Sigmoid colon (tissue), 7 donors: ENCODE measurements around the gene DDN. TPM values are rescaled to one million over a fixed set of nuclear protein-coding genes. Genes with fewer than 3 reads are reported as not detected.

Source experiments
- DNase-seq: peaks from one replicate; pipeline ENCODE4 v3.0.0-alpha.2; 2019
- H3K27ac ChIP-seq, 4 donors: fragments of 200-600 bp; sonication (generic); one replicate each; pipeline ENCODE4 v1.5.1; 2016 to 2019; ENCODE audit warnings: mild to moderate bottlenecking in 1 of 4
- H3K27me3 ChIP-seq, 3 donors: fragments of 200-600 bp; sonication (generic); one replicate each; pipeline ENCODE4 v1.5.1; 2019; ENCODE audit warnings: mild to moderate bottlenecking in 1 of 3
- H3K36me3 ChIP-seq, 4 donors: fragments of 200-600 bp; sonication (generic); one replicate each; pipeline ENCODE4 v1.5.1; 2016 to 2019
- H3K4me1 ChIP-seq, 4 donors: fragments of 200-600 bp; sonication (generic); one replicate each; pipeline ENCODE4 v1.5.1; 2017 to 2019
- H3K4me3 ChIP-seq, 4 donors: fragments of 200-600 bp; sonication (generic); one replicate each; pipeline ENCODE4 v1.5.1; 2017 to 2019; ENCODE audit warnings: mild to moderate bottlenecking in 2 of 4, moderate library complexity in 1 of 4
- H3K9me3 ChIP-seq, 4 donors: fragments of 200-600 bp in 3 of 4; sonication (generic) in 3 of 4; one replicate each; pipeline versions ENCODE4 v1.5.1 to v1.6.1; 2013 to 2019
- CTCF ChIP-seq, 4 experiments: fragments of 450-650 bp in 3 of 4; fragments of 200-600 bp in 1 of 4; IDR thresholded peaks; one replicate each; pipeline ENCODE4 v1.5.1; 2016 to 2019; ENCODE audit warnings: antibody characterized with exemption in 4 of 4, mild to moderate bottlenecking in 3 of 4, moderate library complexity in 2 of 4
- EP300 ChIP-seq, 4 donors: sonication (generic); formaldehyde crosslinking; IDR thresholded peaks; one replicate each; pipeline ENCODE4 v1.6.1; 2017; ENCODE audit warnings: antibody characterized with exemption in 4 of 4
- POLR2A ChIP-seq, 2 donors: fragments of 450-650 bp; IDR thresholded peaks; one replicate each; pipeline ENCODE4 v1.6.1; 2016; ENCODE audit warnings: antibody characterized with exemption in 2 of 2, mild to moderate bottlenecking in 2 of 2, moderate library complexity in 2 of 2
- POLR2AphosphoS5 ChIP-seq, 4 donors: sonication (generic); formaldehyde crosslinking; IDR thresholded peaks; one replicate each; pipeline ENCODE4 v1.6.1; 2017; ENCODE audit warnings: antibody characterized with exemption in 4 of 4
- WGBS, 2 donors: extraction: QIAGEN DNeasy Blood & Tissue Kit; methylation state at CpG; one replicate each; pipeline ENCODE4 v1.1.7; 2013; 5-methylcytosine and 5-hydroxymethylcytosine counted together
- intact Hi-C: fragments of 100-400 bp; cut with DNase I; formaldehyde crosslinking; loops from one replicate; pipeline ENCODE4 v1.15.1; 2023
- polyA plus RNA-seq, 3 donors: library from polyadenylated mRNA; stranded (reverse); fragments of 200-250 nt; gene quantifications; one replicate each; pipeline ENCODE4 v1.2.3, GENCODE V29; 2013
- total RNA-seq, 4 donors: library from RNA; depleted of rRNA; stranded (reverse); fragments of >200 nt; gene quantifications; one replicate each; pipeline ENCODE4 v1.1.0, GENCODE V29; 2016
- donor health status: healthy with polysubstance abuse.
- donor health status: Bipolar disorder and iron deficiency.
- donor health status: healthy.

DDN gene
- total and polyA plus RNA-seq, 7 donors, result 0.14 to 0.69 (median 0.60) TPM; not detected in 4

GRCh38 chr12:48972213-48972951, 26.8 kb downstream of the DDN start:
- Histone ChIP-seq H3K9me3 (no peaks in the 10 kb centered on the region), H3K27ac (no peak overlapping the region), H3K27me3 (peaks cover 33 to 86% (median 65%) of the 10 kb centered on the region in 3 donors), H3K4me1 (peaks cover 0 to 28% (median 24%) of the 10 kb centered on the region in 4 donors), H3K4me3 (no peak overlapping the region), H3K36me3 (no peaks in the 10 kb centered on the region)
- WGBS, 2 donors, result 13 to 17% methylated on average over 23 of the region's 23 CpGs
- TF ChIP-seq POLR2A (IDR thresholded peaks at IDR 0.05) (no peak), POLR2AphosphoS5 (IDR thresholded peaks at IDR 0.05) (no peak)
- no peak for DNase-seq
- intact Hi-C loops, result no loop called here

DNA sequence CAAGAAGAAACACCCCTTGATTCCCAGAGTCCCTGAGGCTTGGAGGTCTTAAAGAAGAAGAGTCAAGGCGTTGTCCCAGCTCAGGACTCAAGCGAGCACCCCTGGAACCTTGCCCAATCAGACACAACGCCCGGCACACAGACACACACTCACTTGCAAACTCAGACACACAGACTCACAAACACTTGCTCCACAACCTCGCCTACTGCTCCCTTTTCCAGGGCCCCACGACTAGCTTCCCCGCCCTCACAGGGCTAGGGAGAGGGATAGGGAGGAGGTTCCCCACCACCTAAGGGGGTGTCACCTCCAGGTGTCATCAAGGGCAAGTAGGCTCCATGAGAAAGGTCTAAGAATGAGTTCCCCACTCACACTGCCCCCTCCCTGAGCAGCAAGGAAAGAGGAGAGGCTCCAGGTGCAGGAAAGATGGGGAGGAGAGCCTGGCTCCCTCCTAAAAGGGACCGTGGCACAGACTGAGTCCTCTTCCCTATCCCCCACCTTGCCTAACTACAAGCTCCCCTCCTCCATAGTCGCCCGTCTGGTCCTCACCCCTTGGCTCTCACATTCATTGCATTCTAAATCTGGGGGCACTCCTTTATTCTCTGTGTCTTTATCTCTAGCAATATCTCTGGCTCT, 28.4 kb downstream of the DDN start:
- no peak for DNase-seq
- peak overlapping the region in 2 of 4 donors; percentile 24 to 26 for H3K4me3 ChIP-seq
- TF ChIP-seq POLR2A (IDR thresholded peaks at IDR 0.05) (no peak), CTCF (IDR thresholded peaks at IDR 0.05) (no peak), POLR2AphosphoS5 (IDR thresholded peaks at IDR 0.05) (no peak), EP300 (IDR thresholded peaks at IDR 0.05) (no peak)
- H3K9me3 ChIP-seq, result no peaks in the 10 kb centered on the region
- H3K27me3 ChIP-seq, result peaks cover 33 to 70% (median 56%) of the 10 kb centered on the region in 3 donors
- H3K4me1 ChIP-seq, result peaks cover 0 to 28% (median 24%) of the 10 kb centered on the region in 4 donors
- 11 to 30% methylated on average over 10 of the region's 10 CpGs for WGBS, 2 donors
- intact Hi-C loops, result no loop called here
- H3K36me3 ChIP-seq, result no peaks in the 10 kb centered on the region
- H3K27ac ChIP-seq, result peak overlapping the region in 1 of 4 donors; percentile 22

- intact Hi-C loops, result no loop called here
- H3K36me3 ChIP-seq, result no peaks in the 10 kb centered on the region
- H3K4me1 ChIP-seq, result peaks cover 0 to 28% (median 24%) of the 10 kb centered on the region in 4 donors
- H3K27ac ChIP-seq, result peak overlapping the region in 1 of 4 donors; percentile 22
- no peaks in the 10 kb centered on the region for H3K9me3 ChIP-seq
- no peak for DNase-seq
- WGBS, 2 donors, result 7% methylated on average over 77 of the region's 77 CpGs
- H3K27me3 ChIP-seq, result peaks cover 33 to 62% (median 54%) of the 10 kb centered on the region in 3 donors
- peak overlapping the region in 3 of 4 donors; percentile 5 to 18 (median 18) for H3K4me3 ChIP-seq
- TF ChIP-seq POLR2AphosphoS5 (IDR thresholded peaks at IDR 0.05) (no peak), EP300 (IDR thresholded peaks at IDR 0.05) (no peak), POLR2A (IDR thresholded peaks at IDR 0.05) (no peak), CTCF (IDR thresholded peaks at IDR 0.05) (no peak)
These were observed 29.1 kb downstream of the DDN start for GRCh38 chr12:48969833-48970701.

DNA sequence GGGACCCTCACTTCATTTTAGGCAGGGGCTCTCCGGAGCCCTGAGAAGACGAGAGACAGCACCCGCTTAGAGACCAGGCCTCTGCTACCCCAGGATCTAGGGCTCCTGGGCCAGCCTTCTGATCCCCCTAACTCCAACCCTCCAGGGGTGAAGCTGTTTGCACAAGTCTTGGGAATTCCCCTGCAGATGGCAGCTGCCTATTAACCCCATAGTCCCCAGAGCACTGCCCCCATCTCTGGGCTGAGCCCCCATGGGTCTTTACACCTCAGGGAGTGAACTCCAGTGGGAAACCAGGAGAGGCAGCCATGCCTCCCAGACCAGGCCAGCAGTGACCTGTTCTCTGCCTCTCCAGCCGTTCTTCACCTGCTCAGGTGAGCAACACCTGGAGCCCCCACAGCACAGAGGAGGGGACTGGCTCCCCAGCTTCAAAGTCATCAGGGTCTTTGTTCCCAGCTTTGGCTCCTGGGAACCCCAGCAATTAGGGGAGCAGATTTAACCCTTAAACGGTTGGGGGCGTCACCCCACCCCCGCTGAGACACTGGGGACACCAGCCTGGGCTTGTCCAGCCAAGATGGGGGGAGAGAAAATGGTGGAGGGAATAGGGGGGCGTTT, 29.9 kb downstream of the DDN start:
- WGBS, 2 donors, result 30 to 53% methylated on average over 8 of the region's 8 CpGs
- no peak for DNase-seq
- TF ChIP-seq POLR2A (IDR thresholded peaks at IDR 0.05), result no peak
- no peak for TF ChIP-seq CTCF (IDR thresholded peaks at IDR 0.05)
- no peak for TF ChIP-seq EP300 (IDR thresholded peaks at IDR 0.05)
- no peak for TF ChIP-seq POLR2AphosphoS5 (IDR thresholded peaks at IDR 0.05)
- Histone ChIP-seq H3K27ac (peak overlapping the region in 1 of 4 donors; percentile 22), H3K27me3 (peaks cover 33 to 54% (median 46%) of the 10 kb centered on the region in 3 donors), H3K4me1 (peaks cover 0 to 28% (median 24%) of the 10 kb centered on the region in 4 donors), H3K36me3 (no peaks in the 10 kb centered on the region), H3K9me3 (no peaks in the 10 kb centered on the region), H3K4me3 (no peak overlapping the region)
- intact Hi-C loops, result no loop called here
